Activated B cell treated with CpG ODN at 0.5 μM for 24 hours (primary cell): ENCODE measurements around the gene IMPA2. TPM values are rescaled to one million over a fixed set of nuclear protein-coding genes. Genes with fewer than 3 reads are reported as not detected.
"Not testable (repeated sequence)": the region's sequence is repeated elsewhere in the genome, so short reads cannot be mapped to it uniquely, and the experiment has no call there.

Experiments
- ATAC-seq: fragments of 200-7000 bp; cut with Tn5 transposase; one replicate; pipeline ENCODE4 v1.10.0; 2021; ENCODE audit warnings: low read depth, mild to moderate bottlenecking, moderate library complexity
- CTCF ChIA-PET: fragments of 350-600 bp; sonication (Branson Sonifier 250); formaldehyde crosslinking; loops from one replicate; lab custom pipeline; 2021; ENCODE audit warnings: antibody characterized with exemption; lab: Charles Lee
- POLR2A ChIA-PET: fragments of 350-600 bp; sonication (Branson Sonifier 250); formaldehyde crosslinking; loops from one replicate; lab custom pipeline; 2021; ENCODE audit warnings: antibody characterized with exemption; lab: Charles Lee
- DNase-seq: peaks from one replicate; pipeline ENCODE4 v3.0.0; 2022
- H3K27ac Mint-ChIP-seq: one replicate; pipeline ENCODE4 v1.8.0; 2020; ENCODE audit warnings: mixed read lengths
- H3K27me3 Mint-ChIP-seq: one replicate; pipeline ENCODE4 v1.8.0; 2021; ENCODE audit warnings: mixed read lengths
- H3K36me3 Mint-ChIP-seq: one replicate; pipeline ENCODE4 v1.8.0; 2021; ENCODE audit warnings: low read depth, mixed read lengths
- H3K4me1 Mint-ChIP-seq: one replicate; pipeline ENCODE4 v1.8.0; 2021; ENCODE audit warnings: mixed read lengths
- H3K4me3 Mint-ChIP-seq: one replicate; pipeline ENCODE4 v1.8.0; 2020; ENCODE audit warnings: mild to moderate bottlenecking, mixed read lengths
- H3K9me3 Mint-ChIP-seq: one replicate; pipeline ENCODE4 v1.8.0; 2020; ENCODE audit warnings: mixed read lengths
- CTCF ChIP-seq: fragments of 200-600 bp; IDR thresholded peaks from one replicate; pipeline ENCODE4 v1.8.0; 2022; ENCODE audit warnings: antibody characterized with exemption, mild to moderate bottlenecking
- intact Hi-C: fragments of 100-400 bp; cut with micrococcal nuclease; formaldehyde crosslinking; loops from one replicate; pipeline ENCODE4 v1.15.1; 2024
- total RNA-seq: library from RNA; stranded (reverse); gene quantifications from 2 replicates; pipeline ENCODE4 v1.2.3, GENCODE V29; 2022

IMPA2 gene
- total RNA-seq, 1 donor from 2014 or later: 7.5 TPM

GRCh38 chr18:12066910-12067511 is 85.7 kb downstream of the IMPA2 start:
- ATAC-seq (no peak), DNase-seq (no peak)
- no peak for TF ChIP-seq CTCF
- H3K36me3 Mint-ChIP-seq: no peaks in the 10 kb centered on the region
- no peak overlapping the region for H3K27ac Mint-ChIP-seq
- H3K4me3 Mint-ChIP-seq: no peak overlapping the region
- no peaks in the 10 kb centered on the region for H3K4me1 Mint-ChIP-seq
- no peaks in the 10 kb centered on the region for H3K9me3 Mint-ChIP-seq
- CTCF ChIA-PET: no interaction called here
- H3K27me3 Mint-ChIP-seq: peaks cover 2% of the 10 kb centered on the region
- intact Hi-C loops: no loop called here
- POLR2A ChIA-PET: no interaction called here

- Mint-ChIP-seq H3K9me3 (no peaks in the 10 kb centered on the region), H3K27ac (no peak overlapping the region), H3K4me3 (no peak overlapping the region), H3K4me1 (no peaks in the 10 kb centered on the region), H3K36me3 (no peaks in the 10 kb centered on the region), H3K27me3 (peaks cover 2% of the 10 kb centered on the region)
- ATAC-seq (no peak), DNase-seq (no peak)
- ChIA-PET POLR2A (no interaction called here), CTCF (no interaction called here)
- intact Hi-C loops: no loop called here
- TF ChIP-seq CTCF: no peak
Observed at GRCh38 chr18:12067671-12068070, 86.4 kb downstream of the IMPA2 start.

- H3K27me3 Mint-ChIP-seq, DNase-seq, H3K9me3 Mint-ChIP-seq, H3K4me1 Mint-ChIP-seq, ATAC-seq, H3K27ac Mint-ChIP-seq, CTCF ChIA-PET, H3K4me3 Mint-ChIP-seq, POLR2A ChIA-PET, intact Hi-C loops, H3K36me3 Mint-ChIP-seq: not testable (repeated sequence)
Observed at GRCh38 chr18:12068316-12068949, 87.1 kb downstream of the IMPA2 start.

GRCh38 chr18:12068950-12069320 is 87.6 kb downstream of the IMPA2 start:
- no peaks in the 10 kb centered on the region for H3K9me3 Mint-ChIP-seq
- TF ChIP-seq CTCF: no peak
- no peak for ATAC-seq
- H3K36me3 Mint-ChIP-seq: no peaks in the 10 kb centered on the region
- ChIA-PET POLR2A (no interaction called here), CTCF (no interaction called here)
- H3K4me3 Mint-ChIP-seq: no peak overlapping the region
- peaks cover 2% of the 10 kb centered on the region for H3K27me3 Mint-ChIP-seq
- no peak overlapping the region for H3K27ac Mint-ChIP-seq
- no peak for DNase-seq
- no peaks in the 10 kb centered on the region for H3K4me1 Mint-ChIP-seq
- intact Hi-C loops: no loop called here

- not testable (repeated sequence) for H3K4me1 Mint-ChIP-seq
Observed at GRCh38 chr18:12071066-12071465, 89.8 kb downstream of the IMPA2 start.

GRCh38 chr18:12072996-12073395 is 91.7 kb downstream of the IMPA2 start:
- Mint-ChIP-seq H3K4me1 (no peaks in the 10 kb centered on the region), H3K27me3 (peaks cover 5% of the 10 kb centered on the region), H3K27ac (no peak overlapping the region), H3K9me3 (no peaks in the 10 kb centered on the region), H3K4me3 (no peak overlapping the region), H3K36me3 (no peaks in the 10 kb centered on the region)
- intact Hi-C loops: no loop called here
- ATAC-seq (no peak), DNase-seq (no peak)
- ChIA-PET CTCF (no interaction called here), POLR2A (no interaction called here)
- TF ChIP-seq CTCF: no peak

More at GRCh38 chr18:12071066-12071465, 89.8 kb downstream of the IMPA2 start:
- POLR2A ChIA-PET, H3K27ac Mint-ChIP-seq, H3K9me3 Mint-ChIP-seq, CTCF ChIA-PET, H3K36me3 Mint-ChIP-seq, ATAC-seq, DNase-seq, intact Hi-C loops, H3K27me3 Mint-ChIP-seq, H3K4me3 Mint-ChIP-seq: not testable (repeated sequence)
